NCI-H526 treated with DMSO at 0.1 percent for 48 hours (cell line): ENCODE measurements around the gene RBMS1.
A peak's percentile ranks its signal among the peaks of the same experiment; 100 is the strongest.

Experiments
- DNase-seq: peaks from one replicate; lab custom pipeline; 2025; lab: John Stamatoyannopoulos, UW

The RBMS1 gene

DNA sequence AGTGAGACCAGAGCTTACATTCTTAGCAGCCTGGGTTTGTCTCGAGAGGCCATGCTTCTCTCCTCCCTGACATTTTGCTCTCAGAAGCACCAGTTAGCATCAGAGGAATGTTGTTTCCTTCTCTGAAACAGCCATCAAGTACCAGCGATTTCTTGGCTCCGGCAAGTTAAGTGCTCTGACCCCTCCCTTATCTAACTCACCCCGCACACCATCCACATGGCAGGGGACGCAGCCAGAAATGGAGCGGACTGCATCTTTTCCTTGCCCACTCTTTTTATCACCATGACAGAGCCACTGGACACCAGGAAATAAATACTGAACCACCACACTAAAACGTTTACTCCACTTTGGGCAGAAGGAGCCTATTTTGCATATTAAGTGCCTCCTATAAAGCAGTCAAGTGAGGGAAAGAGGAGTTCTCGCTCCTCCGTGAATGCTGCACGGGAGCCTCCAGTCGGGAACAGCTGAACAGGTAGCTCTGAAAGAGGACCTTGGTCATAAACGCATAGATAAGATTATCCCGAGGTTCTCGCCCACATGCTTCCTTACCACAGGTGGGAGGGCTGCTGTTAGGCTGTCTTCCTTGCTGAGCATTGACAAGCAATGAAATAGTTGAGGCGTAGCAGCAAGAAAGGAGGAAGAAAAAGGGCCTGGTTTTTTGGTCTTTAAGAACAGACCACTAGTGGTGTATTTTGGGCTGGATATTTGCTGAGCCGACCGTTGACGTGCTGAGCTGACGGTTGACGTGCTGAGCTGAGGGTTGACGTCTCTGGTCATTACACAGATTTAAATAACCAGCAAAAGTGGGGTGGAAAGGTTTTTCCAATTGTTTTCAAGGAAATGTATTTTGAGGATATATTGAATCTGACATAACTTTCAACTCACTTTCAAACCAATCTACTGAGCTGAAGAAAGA is 222.2 kb downstream of the RBMS1 start:
- DNase-seq, result no peak

DNA sequence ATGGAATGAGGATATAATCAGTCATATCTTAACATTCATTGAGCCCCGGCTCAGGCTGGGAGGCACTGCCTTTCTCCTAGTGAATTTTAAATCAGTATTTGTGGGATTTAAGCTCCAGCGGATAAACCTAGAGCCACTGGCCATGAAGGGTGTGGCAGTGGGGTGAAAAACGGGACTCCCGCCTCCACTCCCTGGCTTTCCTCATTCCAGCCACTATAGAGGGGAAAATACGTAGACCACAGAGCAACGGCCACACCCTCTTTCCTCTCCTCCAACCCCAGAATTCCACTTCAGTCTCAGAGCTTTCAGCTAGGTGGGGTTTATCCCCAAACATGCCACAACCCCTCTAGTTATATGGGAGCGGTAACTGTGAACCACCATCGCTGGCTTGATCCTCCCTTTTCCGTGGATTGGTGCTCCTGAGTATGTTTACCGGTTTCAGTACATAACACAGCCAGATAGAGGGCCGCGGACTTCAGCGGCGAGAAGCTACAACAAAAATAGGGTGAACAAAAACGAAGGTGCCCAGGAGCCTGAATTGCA is 223.0 kb downstream of the RBMS1 start:
- DNase-seq, result no peak

DNA sequence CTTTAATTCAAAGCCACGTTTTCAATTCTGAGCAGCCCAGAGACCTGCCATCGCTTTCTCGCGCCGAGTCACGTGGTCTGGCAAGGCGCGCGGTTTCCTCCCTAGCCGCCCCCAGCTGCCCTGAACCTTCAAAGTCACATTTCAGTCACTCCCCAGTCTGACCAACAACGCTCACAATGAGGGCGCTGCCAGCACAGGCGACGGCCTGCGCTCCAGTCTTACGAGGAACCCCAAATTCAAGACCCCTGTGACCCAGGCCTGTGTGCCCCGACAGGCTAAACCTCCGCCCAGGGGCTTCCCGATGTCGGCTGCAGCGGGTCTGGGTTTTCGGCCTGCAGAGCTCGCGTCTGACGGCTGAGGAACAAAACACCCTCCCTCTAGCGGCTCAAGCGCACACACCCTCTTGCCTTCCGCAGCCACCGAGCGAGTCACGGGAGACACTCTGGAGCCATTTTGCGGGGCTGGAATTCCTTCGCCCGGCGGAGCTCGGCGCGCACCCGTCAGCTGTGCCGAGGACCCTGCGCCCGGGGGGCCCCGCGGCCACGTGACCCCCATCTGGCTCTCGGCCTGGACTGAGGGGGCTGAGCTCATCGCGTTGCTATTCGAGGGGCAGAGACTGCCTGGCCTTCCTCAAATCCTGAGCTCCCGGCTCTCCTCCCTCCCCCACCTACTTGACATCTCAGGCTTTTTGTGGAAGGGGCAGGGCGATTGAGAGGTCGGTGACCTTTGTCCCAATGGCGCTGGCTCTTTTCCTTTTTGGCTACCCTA is 223.6 kb downstream of the RBMS1 start:
- peak; percentile 69 for DNase-seq

DNA sequence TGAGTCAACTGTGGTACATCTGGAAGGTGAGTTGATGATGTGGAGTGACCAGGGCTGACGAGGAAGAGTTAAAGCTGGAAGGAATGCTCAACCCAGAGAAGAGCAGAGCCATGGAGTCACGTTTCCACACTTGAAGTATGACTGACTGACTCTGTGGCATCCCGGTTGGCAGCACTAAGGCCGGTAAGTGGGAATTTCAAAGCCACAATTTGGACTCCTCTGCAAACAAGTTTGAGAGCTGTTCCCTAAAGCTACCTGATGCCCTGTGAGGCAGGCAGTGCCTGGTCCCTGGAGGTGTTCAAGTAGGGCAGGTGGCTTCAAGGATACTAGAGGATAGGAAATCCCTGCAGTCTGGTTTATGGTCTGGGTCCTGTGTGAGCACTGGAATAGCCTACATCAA is 224.2 kb downstream of the RBMS1 start:
- no peak for DNase-seq

DNA sequence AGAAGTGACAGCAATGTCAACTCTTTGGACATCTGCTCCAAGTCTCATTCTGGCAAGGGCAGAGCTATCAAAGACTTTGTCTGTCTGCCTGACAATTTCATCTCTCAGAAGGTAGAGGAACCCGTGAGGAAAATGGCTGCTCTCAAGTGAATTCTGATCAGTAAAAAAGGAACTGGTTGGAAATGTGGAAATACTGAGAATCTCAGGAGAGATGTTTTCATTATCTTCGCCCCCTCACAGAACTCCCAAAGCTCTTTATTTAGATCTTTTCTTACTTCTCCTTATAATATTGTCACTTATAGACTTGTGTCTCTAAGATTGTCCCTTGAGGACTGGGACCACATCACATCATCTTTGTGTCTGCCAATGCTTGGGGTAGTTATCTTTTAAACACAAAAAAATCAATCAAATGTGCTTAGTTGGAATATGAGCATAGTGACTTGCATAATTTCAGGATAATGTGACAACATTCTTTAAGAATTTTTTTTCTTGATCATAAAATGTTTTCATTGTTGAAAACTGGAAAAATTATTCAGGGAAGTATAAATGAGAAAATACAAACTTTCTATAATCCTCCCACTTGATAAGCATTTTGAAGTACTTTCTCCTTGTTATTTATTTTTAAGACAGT is 225.3 kb downstream of the RBMS1 start:
- DNase-seq, result no peak

DNA sequence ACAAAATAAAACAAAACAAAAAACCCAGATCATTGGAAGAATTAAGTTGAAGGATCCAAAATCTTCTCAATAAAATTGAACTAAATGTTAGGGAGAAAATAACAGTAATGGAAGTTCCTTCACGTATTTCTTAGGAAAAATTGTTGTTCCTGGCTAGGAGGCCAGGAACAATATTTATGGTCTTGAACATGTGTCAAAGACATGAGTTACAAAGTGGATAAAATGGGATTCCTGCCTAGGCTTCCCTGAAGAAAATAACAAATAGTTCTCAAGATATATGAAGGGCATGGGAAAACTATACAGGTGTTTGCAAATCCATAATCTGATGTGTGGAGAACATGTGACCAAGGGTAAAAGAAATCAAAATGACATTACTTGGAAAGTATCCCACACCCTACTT is 225.9 kb downstream of the RBMS1 start:
- DNase-seq, result no peak

DNA sequence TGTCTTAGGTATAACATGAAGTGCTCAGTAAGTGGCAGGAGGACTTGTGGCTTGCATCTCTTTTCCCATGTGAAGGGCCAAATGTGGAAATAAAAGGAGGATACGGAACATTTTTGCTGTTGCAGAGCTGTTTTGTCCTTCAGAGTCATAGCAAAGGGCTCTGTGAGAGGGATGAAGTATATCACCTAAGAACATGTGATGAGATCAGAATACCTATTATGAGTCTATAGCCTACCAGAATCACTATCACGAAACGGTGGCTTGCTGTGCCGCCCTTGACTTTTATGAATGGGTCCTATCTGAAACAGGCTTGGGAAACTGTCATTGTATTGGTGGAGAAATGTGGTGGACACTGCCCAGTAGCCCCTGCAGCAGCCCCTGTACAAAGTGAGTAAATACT is 226.6 kb downstream of the RBMS1 start:
- no peak for DNase-seq

DNA sequence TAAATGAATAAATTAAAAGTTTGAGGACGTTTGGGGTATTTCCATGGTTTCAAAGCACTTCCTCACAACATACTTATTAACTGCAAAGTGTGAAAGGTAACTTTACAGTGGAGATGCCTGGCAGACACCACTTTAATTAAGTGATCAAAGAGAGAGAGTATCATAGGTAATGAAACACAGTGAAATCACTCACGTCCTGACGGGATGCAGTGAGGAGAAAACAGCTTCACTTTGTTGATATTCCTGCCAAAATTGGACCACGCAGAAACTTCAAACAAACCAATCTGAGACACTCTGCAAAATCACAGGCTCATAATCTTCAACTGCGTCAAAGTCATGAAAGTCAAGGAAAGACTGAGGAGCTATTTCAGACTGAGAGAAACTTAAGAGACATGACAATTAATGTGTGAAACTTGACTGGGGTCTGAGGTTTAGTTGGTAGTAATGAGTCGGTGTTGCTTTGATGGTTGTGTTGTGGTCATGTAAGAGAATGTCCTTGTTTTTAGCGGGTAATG is 227.5 kb downstream of the RBMS1 start:
- DNase-seq, result no peak

DNA sequence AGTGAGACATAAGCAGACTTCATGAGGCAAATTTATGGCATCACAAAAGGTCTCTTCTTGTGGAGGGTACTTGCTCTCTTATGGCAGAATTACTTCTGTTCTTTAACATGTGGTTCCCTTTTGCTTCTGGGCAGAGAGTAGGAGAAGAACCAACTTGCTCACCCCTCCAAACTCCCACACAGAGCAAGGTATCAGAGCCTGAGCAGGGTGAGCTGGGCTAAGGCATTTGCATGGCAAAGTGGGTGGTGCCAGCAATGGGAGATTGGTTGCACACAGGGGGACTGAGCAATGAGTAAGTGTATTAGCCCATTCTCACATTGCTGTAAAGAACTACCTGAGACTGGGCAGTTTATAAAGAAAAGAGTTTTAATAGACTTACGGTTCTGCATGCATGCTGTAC is 229.3 kb downstream of the RBMS1 start:
- no peak for DNase-seq

DNA sequence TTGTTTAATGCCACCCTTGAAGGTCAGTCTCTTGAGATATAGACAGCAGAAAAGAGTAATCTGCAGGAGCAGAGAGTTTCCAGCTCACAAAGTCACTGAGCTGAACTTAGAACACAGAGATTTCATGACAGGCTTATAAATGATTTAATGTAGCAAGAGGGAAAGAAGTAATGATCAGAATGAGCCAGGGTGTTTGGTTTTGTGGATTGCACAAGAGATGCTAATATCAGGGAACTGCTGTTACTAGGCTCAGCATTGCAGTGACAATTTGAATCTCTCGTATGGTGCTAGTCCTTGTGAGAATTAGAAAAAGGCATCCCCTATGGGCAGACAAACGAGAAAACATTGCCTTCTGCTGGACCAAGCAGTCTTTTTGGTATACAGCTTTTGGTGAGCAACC is 231.9 kb downstream of the RBMS1 start:
- DNase-seq, result no peak

DNA sequence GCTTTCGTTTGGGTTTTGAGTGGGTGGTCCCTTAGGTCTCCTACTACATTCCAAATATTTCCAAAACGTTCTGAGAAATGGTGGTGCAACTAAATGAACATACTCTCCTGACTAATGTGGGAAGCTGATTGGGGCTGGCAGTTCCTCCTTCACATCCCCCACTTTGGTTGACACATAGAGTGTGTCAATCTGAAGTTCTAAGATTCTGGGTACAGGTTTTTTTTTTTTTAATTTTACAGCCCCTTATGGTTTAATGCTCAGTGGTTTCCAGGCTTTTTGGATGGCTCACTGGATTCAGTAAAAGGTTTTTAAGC is 235.2 kb downstream of the RBMS1 start:
- DNase-seq, result no peak

DNA sequence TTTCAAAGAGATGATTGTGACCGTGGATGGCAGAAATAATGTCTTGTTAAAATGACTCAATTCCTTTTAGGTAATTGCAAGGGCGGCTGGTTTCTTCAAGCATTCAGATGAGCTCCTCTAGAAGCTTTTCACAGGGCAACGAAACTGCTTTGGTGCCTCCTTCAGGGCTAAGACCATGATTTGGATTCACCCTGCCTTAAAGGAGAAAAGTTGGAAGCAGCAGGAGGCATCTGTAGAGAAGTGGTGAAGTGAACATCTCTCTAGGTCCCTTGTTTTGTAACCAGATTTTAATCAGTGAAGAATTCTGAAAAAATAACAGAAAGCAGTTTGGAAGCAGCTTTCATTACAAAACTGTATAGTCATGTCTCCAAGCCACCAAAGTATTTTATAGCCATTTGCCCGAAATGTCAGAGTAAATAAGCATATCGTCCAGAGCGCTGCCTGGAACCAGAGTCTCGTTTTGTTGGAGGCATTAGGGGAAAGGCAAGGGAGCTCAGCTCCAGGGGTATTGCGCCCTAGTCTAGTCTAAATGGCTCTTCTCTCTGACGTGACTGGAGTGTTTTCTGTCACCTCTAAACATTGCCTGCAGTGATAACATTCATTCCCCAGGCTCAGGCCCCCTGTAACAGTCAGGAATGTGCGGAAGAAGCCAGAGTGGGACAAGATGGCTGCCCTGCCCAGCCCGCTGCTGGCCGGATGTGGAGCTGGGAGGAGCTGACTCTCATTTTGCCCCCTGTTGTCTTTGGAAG is 235.7 kb downstream of the RBMS1 start:
- no peak for DNase-seq

DNA sequence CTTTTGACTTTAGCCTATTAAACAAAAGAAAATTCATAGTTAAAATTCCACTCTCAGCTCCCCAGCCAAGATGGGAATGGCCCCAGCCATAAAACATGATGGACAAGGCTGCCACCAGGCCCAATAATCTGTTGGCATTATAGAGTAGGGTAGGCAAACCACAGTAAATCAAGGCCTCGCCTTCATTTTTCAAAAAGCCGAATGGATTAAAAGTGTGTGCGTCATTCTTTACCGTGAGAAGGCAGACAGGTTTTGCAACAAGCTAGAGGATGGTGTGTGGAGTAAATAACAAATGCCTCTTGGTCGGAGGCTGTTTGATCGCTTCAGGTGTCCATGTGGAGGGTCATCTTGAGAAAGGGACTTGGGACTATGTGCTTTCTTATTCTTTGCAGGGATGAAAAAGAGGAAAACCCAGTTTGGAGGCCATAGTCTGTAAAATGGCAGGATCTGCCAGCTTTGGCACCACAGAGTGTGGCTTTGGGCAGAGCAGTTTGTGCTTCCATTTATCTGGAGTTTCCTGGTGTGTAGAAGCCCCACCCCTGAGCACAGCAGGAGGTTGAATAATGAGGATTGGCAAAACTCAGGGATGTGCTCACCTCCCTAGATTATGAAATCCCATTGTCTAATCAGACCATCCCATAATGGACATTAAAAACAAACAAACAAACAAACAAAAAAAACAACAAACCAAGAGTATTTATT is 236.4 kb downstream of the RBMS1 start:
- no peak for DNase-seq

DNA sequence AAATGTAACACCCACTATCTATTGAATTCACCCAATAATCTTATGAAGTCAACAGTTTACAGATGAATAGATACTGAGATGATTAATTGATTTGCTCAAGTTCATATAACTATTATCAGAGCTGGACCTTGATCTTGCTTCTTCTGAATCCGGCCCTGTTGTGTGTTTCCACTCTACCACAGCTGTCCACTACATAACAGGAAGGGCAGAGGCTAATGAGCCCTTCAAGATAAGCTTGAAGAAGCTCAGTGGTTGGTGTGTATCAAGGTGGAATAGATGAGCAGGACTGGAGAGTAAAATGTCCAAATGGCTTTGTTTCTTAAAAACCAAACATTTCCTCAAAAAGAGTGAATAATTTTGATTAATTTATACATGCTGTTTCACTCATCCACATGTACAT is 237.1 kb downstream of the RBMS1 start:
- DNase-seq, result no peak

DNA sequence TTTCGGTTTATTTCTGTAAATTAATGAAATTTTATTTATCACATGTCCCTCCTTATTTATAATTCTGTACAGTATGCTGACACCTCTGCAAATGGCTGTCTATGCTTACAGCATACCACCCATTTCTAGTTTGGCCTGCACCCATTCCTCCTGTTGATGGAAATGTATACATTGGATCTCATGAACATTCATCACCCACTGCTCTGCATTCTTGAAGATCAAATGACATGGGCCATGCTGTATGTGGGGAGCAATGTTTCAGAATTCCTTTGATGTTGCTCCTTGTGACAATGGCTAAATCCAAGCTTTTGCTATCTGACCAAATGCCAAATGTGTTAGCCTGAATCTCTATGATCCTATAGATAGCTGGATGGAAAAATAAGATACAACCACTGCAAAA is 238.2 kb downstream of the RBMS1 start:
- no peak for DNase-seq

DNA sequence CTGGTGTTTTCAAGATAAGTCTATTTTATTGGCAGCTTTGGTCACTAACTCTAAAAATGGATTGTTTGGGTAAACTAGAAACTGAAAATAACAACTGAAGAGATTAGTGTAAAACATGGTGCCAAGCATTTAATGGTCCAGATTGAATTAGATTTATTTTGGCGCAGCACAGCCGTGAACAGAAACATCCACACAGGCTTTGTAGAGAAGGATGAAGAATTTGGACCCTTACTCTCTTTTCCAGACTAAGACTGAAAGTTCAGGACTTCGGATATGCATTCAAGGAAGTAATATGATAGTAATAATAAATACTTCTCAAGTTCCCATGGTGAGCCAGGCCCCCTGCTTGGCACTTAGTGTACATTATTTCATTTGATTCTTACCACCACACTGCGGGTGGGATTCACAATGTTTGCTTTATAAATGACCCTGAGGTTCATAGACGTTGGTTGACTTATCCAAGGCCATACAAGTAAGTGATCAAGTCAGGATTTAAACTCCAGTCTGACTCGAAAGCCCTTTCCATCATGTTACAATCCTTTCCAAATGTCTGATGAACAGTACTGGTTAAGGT is 239.3 kb downstream of the RBMS1 start:
- DNase-seq, result no peak

DNA sequence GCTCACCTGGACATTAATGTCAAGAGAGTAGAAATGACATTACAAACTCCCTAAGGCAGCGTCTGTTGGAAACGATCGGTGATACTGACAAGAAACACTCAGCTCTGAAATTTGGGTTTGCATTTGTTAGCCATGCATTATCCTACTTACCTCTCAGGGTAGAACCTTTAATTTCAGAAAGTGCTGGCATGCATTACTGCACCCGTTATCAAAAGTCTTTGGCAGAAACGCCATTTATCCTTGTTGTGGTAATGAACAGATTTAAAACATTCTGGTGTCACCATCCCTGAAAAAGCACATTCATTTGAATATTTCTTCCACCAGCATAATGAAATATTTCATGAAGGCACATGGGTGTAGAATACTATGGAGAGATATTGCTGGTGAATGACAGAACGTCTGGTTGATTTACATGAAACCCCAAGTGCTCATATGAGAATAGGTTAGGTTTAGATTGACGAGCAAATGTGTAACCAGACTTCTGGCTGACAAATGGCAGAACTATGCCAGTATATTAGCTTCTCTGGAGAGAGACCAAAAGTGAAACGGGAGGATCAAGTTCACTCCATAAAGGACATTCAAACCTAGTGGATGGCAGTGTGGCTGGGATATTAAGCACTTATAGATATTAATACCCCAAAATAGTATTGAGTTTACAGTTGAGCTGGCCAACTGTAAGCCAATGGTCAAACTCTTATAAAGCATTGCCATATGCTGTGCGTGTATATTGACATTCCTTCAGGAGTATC is 240.0 kb downstream of the RBMS1 start:
- no peak for DNase-seq

DNA sequence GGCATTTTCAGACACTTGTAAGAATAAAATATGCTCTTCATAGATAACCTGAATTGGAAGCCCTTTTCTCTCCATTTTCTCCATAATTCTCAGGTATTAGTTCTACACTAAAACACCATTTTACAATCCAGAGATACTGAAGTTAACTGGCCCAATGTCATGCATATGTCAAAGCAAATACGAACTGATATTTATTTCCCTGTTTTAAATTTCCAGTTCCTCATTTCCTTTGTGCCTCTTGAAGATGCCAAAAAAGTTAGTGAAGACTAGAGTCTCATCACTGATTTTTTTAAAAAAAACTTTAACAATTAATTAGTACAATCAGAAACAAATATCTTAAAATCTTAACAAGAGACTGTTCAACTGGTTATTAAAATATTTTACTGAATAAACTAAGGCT is 240.7 kb downstream of the RBMS1 start:
- no peak for DNase-seq

DNA sequence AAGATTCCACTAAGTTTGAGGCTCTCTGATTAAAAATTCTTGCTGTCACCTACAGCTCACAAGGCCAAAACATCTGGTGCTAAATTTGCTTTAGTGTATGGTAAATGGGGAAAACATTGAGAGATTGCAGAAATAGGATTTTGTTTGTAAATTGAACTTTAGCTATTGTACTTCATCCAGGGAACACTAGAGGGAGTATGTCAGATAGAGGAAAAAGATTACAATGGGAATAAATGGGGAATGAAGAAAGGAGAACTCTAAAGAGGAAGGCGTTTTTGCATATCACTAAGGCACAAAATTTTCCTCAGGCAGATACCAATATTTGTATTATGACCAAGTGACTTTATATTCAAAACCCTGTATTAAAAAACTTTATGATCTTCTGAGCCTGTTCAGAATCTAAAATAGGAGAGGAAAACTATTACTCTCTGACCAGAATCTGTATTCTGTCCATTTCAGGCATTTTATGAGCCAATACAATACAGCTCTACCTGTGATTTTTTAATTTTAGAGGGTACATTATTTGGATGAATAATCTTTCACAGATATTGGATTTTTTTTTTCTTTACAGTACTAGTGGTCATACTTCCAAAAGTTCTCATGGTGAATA is 241.2 kb downstream of the RBMS1 start:
- peak; percentile 27 for DNase-seq

DNA sequence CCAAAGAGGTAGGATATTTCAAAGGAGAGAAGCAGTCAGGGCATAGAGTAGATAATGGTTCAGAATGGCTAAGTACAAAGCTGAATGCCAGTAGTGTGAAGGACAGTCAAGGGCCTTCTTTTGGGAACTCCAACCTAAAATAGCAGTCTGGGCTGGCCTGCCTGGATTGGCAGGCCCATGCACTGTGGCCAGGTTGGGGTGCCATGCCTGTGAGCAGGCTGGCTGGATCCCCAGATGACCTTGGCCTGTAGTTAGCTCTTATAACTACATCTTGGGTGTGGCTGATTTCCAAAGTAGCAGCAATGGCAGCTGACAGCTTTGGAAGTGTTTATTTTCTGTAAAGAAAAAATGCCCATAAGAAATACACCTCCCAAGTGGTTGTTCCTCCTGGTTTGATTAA is 242.0 kb downstream of the RBMS1 start:
- DNase-seq, result no peak
